Epithelial cell of proximal tubule (primary cell): Measurements from ENCODE around the gene FAM89A. TPM values are rescaled to one million over a fixed set of nuclear protein-coding genes. Genes with fewer than 3 reads are reported as not detected.

ENCODE experiments used
- DNase-seq: peaks from one replicate; pipeline ENCODE4 v3.0.0-alpha.2; 2011; ENCODE audit warnings: low read depth
- H3K4me3 ChIP-seq: 2 replicates; pipeline ENCODE4 v1.5.1; 2011; ENCODE audit warnings: low read depth, mild to moderate bottlenecking, low read length
- CTCF ChIP-seq: conservative IDR thresholded peaks from 2 replicates; pipeline ENCODE4 v1.5.1; 2012; ENCODE audit warnings: low read depth, mild to moderate bottlenecking, low read length
- total RNA-seq: library from RNA; depleted of rRNA; stranded (reverse); fragments of >200 nt; gene quantifications from 2 replicates; pipeline ENCODE4 v1.2.3, GENCODE V29; 2015

FAM89A gene
- total RNA-seq, 1 donor from 2014 or later = 2.7 TPM

GRCh38 chr1:231074046-231074445 is 34.0 kb upstream of the FAM89A start:
- no peak for DNase-seq
- H3K4me3 ChIP-seq = no peak overlapping the region
- no peak for TF ChIP-seq CTCF

GRCh38 chr1:231073331-231073730 is 33.3 kb upstream of the FAM89A start:
- TF ChIP-seq CTCF = no peak
- DNase-seq = no peak
- no peak overlapping the region for H3K4me3 ChIP-seq

GRCh38 chr1:231072502-231073094 is 32.5 kb upstream of the FAM89A start:
- no peak for DNase-seq
- TF ChIP-seq CTCF = no peak
- H3K4me3 ChIP-seq = no peak overlapping the region

GRCh38 chr1:231072041-231072440 is 32.0 kb upstream of the FAM89A start:
- no peak for DNase-seq
- H3K4me3 ChIP-seq = no peak overlapping the region
- no peak for TF ChIP-seq CTCF

- no peak overlapping the region for H3K4me3 ChIP-seq
- no peak for TF ChIP-seq CTCF
- no peak for DNase-seq
These were observed 30.8 kb upstream of the FAM89A start for GRCh38 chr1:231070758-231071444.

GRCh38 chr1:231069333-231069732 is 29.3 kb upstream of the FAM89A start:
- TF ChIP-seq CTCF = no peak
- DNase-seq = no peak
- H3K4me3 ChIP-seq = no peak overlapping the region

GRCh38 chr1:231068762-231069161 is 28.7 kb upstream of the FAM89A start:
- TF ChIP-seq CTCF = no peak
- no peak overlapping the region for H3K4me3 ChIP-seq
- no peak for DNase-seq
